GM12865 (cell line): ENCODE measurements around the gene TUBB4B.

ENCODE experiments used
- DNase-seq: peaks from one replicate; pipeline ENCODE4 v3.0.0; 2010; ENCODE audit warnings: low read depth
- H3K4me3 ChIP-seq: 2 replicates; pipeline ENCODE4 v1.5.1; 2011; ENCODE audit warnings: mild to moderate bottlenecking, low read depth, low read length, control low read depth
- CTCF ChIP-seq: IDR thresholded peaks from 2 replicates; pipeline ENCODE4 v1.5.1; 2011; ENCODE audit warnings: low read length, control low read depth, low read depth, inconsistent platforms; ENCODE audit not compliant: insufficient read depth; ENCODE audit errors: missing control alignments

TUBB4B gene

GRCh38 chr9:137212520-137212919 is 28.6 kb upstream of the TUBB4B start:
- no peak overlapping the region for H3K4me3 ChIP-seq
- DNase-seq, result no peak
- TF ChIP-seq CTCF, result no peak

- H3K4me3 ChIP-seq, result no peak overlapping the region
- DNase-seq, result no peak
- no peak for TF ChIP-seq CTCF
Measured at GRCh38 chr9:137213160-137214060, 27.7 kb upstream of the TUBB4B start.

- no peak for TF ChIP-seq CTCF
- no peak for DNase-seq
- no peak overlapping the region for H3K4me3 ChIP-seq
Measured at GRCh38 chr9:137214620-137215019, 26.5 kb upstream of the TUBB4B start.

GRCh38 chr9:137215196-137215986 is 25.7 kb upstream of the TUBB4B start:
- TF ChIP-seq CTCF, result no peak
- no peak for DNase-seq
- H3K4me3 ChIP-seq, result no peak overlapping the region

GRCh38 chr9:137216188-137216965 is 24.7 kb upstream of the TUBB4B start:
- no peak overlapping the region for H3K4me3 ChIP-seq
- no peak for DNase-seq
- TF ChIP-seq CTCF, result no peak

GRCh38 chr9:137217276-137218211 is 23.5 kb upstream of the TUBB4B start:
- DNase-seq, result no peak

More at GRCh38 chr9:137217276-137218211, 23.5 kb upstream of the TUBB4B start:
- no peak overlapping the region for H3K4me3 ChIP-seq
- TF ChIP-seq CTCF, result no peak
